GM10266 (cell line): ENCODE data around the gene PCBD1.

Experiments used
- DNase-seq: peaks from one replicate; pipeline ENCODE4 v3.0.0; 2012; ENCODE audit errors: extremely low spot score
- CTCF ChIP-seq: IDR thresholded peaks from 2 replicates; pipeline ENCODE4 v1.5.1; 2012; ENCODE audit warnings: mild to moderate bottlenecking, low read depth; ENCODE audit not compliant: control insufficient read depth, insufficient read depth; ENCODE audit errors: missing control alignments

PCBD1 gene

GRCh38 chr10:70834441-70835151 is 53.8 kb downstream of the PCBD1 start:
- DNase-seq, result no peak
- no peak for TF ChIP-seq CTCF

- TF ChIP-seq CTCF, result no peak
- DNase-seq, result no peak
These were observed 54.3 kb downstream of the PCBD1 start for GRCh38 chr10:70834021-70834420.

GRCh38 chr10:70833601-70834000 is 54.8 kb downstream of the PCBD1 start:
- no peak for DNase-seq
- no peak for TF ChIP-seq CTCF
